ENCODE results near the gene LRPAP1.

GRCh38 chr4:3502941-3503936, 29.0 kb downstream of the LRPAP1 start:
- TF ChIP-seq, protein P1, sequence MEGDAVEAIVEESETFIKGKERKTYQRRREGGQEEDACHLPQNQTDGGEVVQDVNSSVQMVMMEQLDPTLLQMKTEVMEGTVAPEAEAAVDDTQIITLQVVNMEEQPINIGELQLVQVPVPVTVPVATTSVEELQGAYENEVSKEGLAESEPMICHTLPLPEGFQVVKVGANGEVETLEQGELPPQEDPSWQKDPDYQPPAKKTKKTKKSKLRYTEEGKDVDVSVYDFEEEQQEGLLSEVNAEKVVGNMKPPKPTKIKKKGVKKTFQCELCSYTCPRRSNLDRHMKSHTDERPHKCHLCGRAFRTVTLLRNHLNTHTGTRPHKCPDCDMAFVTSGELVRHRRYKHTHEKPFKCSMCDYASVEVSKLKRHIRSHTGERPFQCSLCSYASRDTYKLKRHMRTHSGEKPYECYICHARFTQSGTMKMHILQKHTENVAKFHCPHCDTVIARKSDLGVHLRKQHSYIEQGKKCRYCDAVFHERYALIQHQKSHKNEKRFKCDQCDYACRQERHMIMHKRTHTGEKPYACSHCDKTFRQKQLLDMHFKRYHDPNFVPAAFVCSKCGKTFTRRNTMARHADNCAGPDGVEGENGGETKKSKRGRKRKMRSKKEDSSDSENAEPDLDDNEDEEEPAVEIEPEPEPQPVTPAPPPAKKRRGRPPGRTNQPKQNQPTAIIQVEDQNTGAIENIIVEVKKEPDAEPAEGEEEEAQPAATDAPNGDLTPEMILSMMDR (IDR thresholded peaks at IDR 0.05) = no peak
- no peak for TF ChIP-seq SIN3A (IDR thresholded peaks at IDR 0.05; ENCODE audit: borderline replicate concordance, insufficient read depth, low read depth, low read length)

All from Panc1 (cell line).